Fibroblast of skin of back (primary cell): ENCODE data around the gene ORMDL3. TPM values are rescaled to one million over a fixed set of nuclear protein-coding genes. Genes with fewer than 3 reads are reported as not detected.
A peak's percentile ranks its signal among the peaks of the same experiment; 100 is the strongest.

Experiments used
- DNase-seq: peaks from one replicate; pipeline ENCODE4 v3.0.0-alpha.2; 2013
- polyA plus RNA-seq, 2 experiments: library from polyadenylated mRNA; unstranded; fragments of 120-200 nt; gene quantifications; one replicate each; pipeline ENCODE4 v1.2.1, GENCODE V29; 2013; ENCODE audit not compliant: insufficient read length in 2 of 2

ORMDL3 gene, protein sequence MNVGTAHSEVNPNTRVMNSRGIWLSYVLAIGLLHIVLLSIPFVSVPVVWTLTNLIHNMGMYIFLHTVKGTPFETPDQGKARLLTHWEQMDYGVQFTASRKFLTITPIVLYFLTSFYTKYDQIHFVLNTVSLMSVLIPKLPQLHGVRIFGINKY
- 67.1 TPM for polyA plus RNA-seq (2013, experiment 1 of 2; ENCODE audit: insufficient read length)
- polyA plus RNA-seq (2013, experiment 2 of 2; ENCODE audit: insufficient read length), result 54.8 TPM

DNA sequence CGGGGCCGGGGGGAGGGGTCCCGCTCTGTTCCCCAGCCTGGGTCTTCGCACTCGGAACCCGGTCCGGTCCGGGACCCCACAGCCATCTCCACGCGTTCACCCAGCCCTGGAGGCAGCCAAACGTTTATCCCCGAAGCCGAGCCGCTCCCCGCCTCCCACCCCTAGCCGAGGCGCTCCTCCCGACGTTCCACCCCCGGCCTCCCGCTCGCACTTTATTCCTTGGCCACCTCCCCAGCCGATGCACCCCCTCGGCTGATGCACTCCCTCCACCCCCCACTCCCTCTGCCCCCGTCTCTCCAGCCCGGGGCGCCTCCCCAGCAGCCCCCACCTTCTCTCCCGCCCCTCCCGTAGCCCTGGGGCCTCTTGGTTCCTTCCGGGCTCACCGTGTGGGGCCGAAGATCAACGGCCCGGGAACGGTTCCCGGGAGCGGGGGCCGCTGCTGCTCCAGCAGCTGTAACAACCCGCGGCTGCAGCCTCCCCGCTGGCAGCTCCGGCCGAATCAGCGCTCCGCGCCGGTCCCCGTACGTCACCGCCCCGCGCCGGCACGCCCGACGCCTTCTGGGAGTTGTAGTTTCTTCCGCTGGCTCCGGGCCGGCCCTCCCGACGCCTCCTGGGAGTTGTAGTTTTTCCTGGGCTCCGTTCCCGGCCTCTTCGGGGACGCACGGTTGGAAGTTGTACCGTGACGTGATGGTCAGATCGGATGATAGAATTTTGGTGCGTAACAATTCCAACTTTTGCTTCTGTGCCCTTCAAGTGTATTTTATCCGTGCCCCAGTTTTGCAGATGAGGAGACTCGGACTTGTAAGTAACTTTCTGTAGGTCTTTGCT is at the start of gene ORMDL3, which contains the start of gene LRRC3C:
ORMDL3 (minus strand) TSS at position 501 of the 828 bp plus-strand sequence. CDS start 3,398 bp downstream, outside the sequence.
LRRC3C (plus strand) TSS at position 632 of the 828 bp plus-strand sequence. CDS start 13,792 bp downstream, outside the sequence.
- peak; percentile 90 for DNase-seq

DNA sequence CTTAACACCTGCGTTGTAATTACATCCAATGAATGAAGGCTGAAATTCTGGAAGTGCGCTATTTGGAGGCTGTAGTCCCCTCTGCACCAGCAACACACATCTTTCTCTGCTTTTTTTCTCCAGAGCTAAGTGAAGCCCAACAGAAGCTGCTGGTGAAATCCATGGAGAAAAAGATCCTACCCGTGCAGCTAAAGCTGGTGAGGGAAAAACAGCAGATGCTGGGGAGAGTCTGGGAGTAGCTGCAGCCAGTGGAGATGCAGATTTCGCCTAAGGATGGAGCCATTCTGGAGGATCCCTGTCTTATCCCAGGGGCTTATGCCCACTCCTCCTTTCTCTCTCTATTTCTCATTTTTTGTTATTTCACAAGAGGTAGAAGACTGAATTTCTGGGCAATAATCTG is 48.4 kb upstream of the ORMDL3 start:
- no peak for DNase-seq

DNA sequence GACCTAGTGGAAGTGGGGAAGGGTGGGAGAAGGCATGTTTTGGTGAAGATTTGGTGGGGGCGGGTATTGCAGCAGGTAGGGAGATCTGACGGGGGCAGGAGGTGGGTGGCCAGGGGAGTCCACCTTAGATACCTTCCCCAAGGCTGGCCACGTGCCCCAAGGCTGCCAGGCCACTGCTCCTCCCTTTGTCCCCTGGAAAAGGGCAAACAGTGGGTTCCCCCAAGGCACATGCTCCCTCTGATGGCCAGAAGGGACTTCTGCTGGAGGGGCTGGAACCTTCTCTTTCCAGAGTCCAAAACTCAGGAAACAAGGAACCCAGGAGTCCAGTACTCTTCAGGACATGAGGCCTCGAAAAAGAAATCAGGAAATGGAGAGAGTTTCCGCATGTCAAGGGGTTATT is 47.0 kb upstream of the ORMDL3 start:
- DNase-seq, result no peak

DNA sequence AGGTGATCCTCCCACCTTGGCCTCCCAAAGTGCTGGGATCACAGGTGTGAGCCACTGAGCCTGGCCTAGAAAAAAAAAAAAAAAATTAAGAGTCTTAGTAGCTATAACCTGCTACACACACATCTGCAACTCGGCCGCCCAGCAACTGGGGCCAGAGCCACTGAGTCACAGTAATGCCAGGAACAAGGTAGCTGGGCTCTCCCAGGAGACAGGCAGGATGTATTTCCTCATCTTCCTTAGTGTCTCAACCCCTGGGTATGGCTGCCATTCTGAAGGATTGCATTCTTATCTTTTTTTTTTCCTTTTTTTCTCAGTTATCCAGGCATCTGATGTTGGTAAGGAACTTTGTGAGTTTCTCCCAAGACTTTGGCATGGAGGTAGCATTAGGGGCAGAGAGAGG is 46.1 kb upstream of the ORMDL3 start:
- no peak for DNase-seq

DNA sequence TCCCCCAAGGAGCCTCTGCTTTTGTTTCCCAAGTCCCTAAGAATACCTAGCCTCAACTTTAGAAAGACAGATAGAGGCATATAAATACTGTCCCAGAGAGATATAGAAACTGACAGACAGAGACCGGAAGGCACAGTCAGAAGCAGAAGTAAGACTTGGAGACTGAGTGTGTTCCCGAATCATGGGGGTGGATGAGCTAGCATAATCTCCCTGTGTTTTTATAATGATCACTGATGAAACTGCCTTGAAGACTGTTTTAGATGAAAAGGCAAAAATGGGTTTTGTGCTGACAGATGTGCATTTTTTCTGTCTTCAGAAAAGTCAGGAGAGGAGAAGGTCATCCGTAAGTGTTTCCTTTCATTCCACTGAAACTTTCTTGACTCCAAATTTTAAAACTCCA is 44.9 kb upstream of the ORMDL3 start:
- DNase-seq, result peak; percentile 35

DNA sequence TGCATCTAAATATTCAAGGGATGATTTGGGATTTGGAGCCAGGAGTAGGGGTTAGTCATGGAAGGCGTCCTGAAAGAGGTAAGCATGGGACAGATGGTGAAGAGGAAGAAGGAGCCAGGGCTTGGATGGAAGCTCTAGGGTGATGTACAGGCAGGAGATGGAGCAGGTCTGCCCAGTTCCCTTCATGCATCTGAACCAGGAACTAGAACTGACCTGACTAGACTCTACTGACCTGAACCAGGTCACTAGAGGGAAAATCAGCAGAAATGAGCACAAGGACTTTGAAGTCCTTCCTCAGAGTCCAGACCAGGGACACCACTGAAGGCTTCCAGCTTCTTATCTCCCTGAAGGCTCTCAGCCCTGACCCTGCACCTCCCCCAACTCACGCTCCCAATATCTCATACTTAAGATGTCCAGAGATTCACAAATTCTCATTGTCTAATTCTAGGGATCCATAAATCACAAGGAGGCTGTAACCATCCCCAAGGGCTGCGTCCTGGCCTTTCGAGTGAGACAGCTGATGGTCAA is 43.7 kb upstream of the ORMDL3 start:
- DNase-seq, result no peak

DNA sequence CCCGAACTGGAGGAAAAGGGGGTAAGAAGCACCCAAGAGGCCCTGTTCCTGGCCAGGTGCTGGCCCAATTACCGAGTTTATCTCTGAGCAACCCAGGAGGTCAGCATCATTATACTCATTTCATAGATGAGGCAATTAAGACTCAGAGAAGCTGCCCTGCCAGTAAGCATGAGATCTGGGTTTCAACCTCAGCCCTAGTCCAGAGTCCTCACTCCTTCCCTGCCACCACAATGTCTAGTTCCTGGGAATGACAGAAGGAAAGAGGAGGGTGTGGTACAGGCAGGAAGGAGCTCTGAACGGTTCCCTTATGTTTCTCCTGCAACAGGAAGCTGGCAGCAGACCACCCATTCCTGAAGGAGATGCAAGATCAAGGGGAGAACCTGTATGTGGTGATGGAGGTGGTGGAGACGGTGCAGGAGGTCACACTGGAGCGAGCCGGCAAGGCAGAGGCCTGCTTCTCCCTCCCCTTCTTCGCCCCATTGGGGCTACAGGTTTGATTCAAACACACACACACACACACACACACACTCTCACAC is 42.8 kb upstream of the ORMDL3 start:
- DNase-seq, result no peak

DNA sequence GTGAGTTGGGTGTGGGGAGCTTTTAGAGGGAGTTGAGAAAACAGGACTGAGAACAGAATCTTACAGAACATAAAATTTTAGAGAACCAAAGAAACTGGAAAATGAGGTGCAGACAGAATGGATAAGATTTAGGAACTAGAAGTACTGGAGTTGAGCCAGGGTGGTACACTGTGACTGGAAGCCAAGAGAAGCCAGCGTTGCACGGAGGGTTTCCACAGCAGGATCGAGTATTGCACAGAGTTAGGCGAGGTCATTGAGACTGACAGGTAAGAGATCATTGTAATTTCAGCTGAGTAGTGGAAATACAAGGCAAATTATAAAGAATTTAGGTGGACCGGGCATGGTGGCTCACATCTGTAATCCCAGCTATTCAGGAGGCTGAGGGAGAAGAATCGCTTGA is 42.0 kb upstream of the ORMDL3 start:
- no peak for DNase-seq

DNA sequence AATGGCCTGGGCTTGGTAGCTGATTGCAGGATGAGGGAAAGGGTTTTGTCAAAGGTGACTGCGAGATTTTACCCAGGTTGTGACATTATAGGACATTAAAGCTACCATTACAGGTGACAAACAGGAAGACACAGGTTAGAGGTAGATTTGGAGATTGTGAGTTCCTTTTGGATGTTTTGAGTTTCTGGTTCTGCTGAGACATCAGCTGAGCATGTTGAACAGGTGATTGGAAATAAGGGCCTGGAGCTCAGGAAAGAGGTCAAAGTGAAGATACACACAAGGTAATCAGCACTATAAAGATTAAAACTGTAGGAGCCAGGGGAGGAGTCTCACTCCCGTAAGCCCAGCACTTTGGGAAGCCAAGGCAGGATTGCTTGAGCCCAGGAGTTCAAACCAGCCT is 41.4 kb upstream of the ORMDL3 start:
- DNase-seq, result no peak

DNA sequence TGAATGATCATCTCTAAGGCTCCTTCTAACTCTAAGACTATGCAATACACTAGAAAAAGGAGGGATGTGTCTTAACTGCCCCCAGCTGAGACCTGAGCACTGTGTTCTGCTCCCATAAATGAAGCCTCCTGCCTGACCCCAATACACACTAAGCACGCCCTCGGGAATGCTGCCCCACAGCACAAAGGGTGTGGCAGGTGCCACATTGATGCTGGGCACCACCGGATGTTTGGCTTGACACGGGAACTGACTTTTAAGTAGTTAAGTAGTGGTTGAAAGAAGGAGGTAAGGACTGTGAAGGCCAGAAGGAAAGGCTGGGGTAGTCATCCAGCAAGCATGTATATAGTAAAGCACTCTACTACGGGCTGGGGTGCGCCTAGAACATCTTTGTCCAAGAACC is 39.4 kb upstream of the ORMDL3 start:
- DNase-seq, result no peak

DNA sequence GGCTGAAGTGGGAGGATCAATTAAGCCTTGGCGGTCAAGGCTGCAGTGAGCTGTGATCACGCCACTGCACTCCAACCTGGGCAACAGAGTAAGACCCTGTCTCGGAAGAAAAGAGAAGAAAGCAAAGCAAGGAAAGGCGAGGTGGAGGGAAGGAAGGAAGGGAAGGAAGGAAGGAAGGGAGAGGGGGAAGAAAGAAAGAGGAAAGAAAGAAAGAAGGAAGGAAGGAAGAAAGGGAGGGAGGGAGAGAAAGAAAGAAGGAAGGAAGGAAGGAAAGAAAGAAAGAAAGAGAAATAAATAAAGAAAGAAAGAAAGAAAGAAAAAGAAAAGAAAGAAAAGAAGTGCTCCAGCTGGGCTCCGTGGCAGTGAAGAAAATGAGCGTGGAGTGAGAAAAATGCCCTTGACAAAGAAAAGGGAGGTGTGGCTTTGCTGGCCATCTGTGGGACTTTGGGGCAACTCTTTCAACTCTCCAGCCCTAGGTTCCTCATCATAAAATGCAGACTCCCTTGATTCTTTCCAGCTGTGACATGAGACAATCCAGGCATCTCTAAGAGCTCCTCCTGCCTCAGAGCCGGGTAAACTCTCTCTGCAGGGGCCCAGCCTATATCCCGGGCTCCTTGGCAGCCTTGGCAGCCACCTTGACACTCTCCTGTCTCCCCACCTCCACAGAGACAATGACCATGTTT is 37.8 kb upstream of the ORMDL3 start:
- no peak for DNase-seq

DNA sequence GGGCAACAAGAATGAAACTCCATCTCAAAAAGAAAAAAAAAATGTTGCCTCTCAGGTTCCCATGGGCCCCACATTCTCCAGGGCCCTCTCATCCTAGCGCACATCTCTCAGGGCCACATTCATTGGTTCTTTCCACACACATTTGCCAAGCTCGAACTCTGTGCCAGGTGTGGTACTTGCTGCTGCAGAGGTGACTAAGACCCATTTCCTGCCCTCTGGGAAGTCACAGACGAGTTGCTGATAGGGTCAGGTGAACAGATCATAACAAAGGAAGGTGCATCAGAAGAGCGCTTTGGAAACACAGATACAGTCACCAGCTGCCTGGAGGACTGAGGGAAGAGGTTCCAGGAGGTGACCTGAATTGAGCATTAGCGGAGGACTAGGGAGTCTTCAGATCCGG is 36.4 kb upstream of the ORMDL3 start:
- DNase-seq, result no peak

DNA sequence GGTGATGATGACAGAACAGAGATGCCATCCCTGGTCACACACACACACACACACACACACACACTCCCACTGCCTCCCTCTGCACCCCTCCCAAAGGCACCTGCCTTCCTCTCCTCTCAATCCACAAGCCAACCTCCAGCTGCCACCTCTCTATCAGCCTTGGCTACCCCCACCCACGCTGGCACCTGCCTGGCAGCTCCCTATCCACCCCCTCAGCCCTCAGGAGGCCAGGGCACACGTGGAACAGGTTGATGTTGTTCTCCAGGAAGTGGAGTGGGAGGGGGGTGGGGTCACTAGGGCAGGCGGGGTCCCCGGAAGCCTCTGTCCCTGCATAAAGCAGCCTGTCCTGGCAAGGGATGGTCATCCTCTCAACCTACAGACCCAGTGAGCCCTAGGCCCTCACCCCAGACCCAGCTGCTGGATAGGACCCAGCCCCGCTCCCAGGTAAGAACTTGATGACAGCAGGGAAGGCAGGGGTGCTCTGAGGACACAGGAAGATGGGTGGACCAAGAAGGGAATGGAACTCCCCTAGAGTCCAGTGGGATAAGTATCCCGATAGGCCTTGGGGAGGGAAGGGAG is 35.3 kb upstream of the ORMDL3 start, which contains the start of gene GSDMA:
GSDMA (plus strand) TSS at position 363 of the 579 bp plus-strand sequence. CDS start 2,684 bp downstream, outside the sequence.
- DNase-seq, result no peak

DNA sequence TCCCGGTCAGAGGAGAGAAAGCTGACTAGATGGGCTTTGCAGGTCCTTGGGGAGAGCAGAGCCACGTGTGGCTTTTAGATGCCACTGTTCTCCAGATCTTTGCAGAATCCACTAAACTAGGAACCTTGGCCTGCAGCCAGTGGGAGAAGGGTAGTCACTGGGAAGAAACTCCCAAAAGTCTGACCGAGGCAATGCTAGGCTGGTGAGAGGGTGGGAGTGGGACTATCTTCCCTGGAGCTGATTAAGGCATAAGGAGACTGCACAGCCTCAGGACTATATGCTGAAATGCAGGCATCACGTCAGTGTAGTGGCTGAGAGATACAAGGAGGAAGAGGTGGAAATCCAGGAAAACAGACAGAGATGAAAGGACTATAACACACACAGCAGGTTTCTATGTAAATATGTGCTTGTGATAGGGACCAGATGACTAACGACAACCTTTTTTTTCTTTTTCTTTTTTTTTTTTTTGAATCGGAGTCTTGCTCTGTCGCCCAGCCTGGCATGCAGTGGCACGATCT is 33.2 kb upstream of the ORMDL3 start:
- DNase-seq, result no peak

DNA sequence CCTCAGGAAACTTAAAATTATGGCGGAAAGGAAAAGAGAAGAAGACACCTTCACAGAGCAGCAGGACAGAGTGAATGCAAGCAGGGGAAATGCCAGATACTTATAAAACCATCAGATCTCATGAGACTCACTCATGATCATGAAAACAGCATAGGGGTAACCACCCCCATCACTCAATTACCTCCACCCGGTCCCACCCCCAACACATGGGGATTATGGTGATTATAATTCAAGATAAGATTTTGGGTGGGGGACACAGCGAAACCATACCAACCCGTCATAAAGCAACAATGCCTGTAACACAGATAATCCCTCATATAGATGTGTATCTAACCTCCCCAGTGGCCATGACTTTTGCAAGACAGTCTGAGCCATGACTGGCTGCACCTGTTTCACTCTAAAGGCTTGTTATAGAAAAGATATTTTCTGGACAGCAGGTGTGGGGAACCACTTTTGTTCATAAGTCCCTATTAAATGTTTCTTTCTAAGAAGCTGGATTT is 28.4 kb upstream of the ORMDL3 start:
- DNase-seq, result no peak

DNA sequence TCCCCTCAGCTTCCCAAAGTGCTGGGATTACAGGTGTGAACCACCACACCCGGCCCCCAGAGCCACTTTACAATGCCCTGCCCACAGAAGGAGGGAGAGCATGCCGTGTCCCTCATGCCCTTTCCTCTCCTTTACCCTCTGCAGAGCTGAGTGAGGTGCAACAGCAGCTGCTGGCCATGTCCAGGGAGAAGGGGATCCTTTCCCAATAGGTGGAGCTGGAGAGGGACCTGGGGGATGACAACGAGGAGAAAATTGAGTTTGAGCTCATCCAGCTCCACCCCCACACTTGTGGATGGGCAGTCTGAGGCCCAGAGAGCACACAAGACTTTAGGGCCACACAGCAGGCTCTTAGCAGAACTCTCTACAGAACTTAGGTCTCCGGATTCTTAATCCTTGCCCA is 27.5 kb upstream of the ORMDL3 start:
- no peak for DNase-seq

DNA sequence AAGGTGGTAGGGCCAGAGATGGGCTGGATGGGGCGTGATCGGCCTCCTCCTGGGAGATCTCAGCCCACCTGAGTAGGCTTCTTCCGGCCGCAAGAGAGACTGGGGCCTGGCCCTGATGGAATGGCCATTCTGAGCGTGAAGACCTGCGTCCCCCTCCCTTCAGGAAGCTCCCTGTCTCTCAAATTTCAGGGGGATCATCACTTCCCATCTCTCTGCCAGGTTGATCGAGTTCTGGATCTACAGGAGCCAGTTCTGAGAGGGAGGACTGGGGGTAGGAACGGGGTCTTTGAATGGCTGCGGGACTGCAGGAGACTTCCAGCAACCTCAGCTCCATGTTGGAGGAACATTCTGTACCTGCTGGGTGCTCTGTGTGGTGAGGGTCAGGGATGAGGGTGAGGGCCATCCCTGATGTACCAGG is 26.1 kb upstream of the ORMDL3 start:
- DNase-seq, result no peak

DNA sequence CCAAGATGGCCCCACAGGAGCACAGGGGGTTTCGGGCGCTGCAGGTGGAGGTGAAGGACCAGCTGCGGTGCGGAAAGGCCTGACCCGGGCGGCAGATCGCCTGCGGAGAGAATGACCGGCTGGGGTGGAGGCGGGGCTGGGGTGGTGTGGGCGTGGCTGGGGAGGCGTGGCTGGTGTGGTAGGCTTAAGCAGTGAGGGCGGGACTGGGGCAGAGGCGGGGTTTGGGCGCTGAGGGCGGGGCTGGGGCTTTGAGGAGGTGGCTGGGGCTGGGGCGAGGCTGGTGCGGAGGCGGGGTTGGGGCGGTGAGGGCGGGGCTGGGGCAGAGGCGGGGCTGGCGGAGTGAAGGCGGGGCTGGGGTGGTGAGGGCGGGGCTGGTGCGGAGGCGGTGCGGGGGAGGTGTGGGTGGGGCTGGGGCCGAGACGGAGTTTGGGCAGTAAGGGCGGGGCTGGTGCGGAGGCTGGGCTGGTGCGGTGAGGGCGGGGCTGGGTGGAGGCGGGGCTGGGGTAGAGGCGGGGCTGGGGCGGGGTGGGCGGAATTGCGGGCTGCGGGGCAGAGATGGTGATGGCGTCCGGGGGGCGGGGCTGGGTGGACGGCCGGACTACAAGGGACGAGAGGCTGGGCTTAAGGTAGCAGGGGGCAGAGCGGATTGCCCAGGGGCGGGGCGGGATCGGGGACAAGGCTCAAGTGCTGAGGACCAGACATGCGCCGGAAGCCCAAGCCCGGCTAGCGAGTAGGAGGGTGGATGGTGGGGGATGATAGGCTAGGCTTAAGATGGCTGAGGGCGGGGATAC is 25.5 kb upstream of the ORMDL3 start:
- DNase-seq, result peak; percentile 95

DNA sequence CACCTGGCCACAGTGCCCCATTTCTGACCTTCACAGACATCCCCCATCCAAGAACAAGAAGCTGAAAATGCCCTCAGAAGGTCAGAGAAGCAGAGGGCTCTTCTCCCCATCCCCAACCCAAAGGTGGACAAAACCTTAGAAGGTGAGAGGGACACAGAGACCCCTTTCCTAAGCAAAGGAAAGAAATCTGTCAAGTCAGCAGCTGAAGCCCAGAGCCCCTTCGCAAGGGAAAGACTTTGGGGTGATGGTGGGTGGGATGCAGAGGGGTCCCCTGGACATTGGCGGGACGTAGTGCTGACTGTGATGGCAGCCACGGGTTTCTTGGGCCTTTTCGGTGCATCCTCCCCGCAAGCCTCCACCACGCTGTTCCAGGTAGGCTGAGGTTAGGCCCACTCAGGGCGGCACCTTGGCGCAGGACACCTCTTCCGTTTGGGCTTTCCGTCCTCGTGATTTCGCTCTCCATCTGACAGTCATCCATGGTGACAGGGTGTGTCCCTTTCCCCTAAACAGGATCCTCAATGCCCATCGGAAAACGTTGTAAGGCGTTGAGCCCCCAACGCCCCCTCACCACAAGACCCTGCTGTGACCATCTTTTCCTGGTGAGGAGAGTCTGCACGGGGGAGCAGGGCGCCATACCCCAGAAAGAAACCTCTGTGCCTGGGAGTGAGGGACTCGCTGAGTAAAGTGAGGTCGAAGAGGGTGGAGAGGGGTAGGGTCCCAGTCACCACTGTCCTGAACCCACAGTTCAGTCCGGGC is 24.7 kb upstream of the ORMDL3 start:
- no peak for DNase-seq

DNA sequence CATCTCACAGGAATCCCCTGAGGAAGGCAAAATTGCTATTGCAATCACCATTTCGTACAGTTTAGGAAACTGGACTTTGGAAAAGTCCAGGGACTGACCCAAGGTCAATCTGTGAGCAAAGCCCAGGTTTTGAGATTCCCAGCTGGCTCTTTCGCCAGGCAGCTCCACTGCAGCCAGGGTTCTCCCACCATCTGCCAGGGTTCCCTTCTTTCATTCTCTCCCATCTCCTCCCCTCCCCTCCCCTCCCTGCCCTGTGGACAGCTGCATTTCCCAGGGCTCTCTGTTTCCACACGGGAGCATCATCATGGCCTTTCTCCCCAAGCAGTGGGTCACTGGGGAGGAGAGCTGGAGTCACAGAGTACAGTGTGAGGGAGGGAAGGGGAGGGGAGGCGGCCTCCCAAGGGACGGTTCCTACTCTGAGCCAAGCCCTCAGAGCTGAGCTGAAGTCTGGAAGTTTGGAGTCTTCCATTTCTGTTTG is 23.5 kb upstream of the ORMDL3 start:
- no peak for DNase-seq
